Colonic mucosa (tissue), 4 donors: ENCODE results near the gene SRL. TPM values are rescaled to one million over a fixed set of nuclear protein-coding genes. Genes with fewer than 3 reads are reported as not detected.
A peak's percentile ranks its signal among the peaks of the same experiment; 100 is the strongest.

Experiments
- DNase-seq: peaks from one replicate; pipeline ENCODE4 v3.0.0-alpha.2; 2020
- H3K27ac ChIP-seq: fragments of 200-600 bp; one replicate; pipeline ENCODE4 v1.8.0; 2021
- H3K27me3 ChIP-seq: fragments of 200-600 bp; one replicate; pipeline ENCODE4 v1.8.0; 2021
- H3K36me3 ChIP-seq: fragments of 200-600 bp; one replicate; pipeline ENCODE4 v1.8.0; 2021
- H3K4me1 ChIP-seq: fragments of 200-600 bp; one replicate; pipeline ENCODE4 v1.8.0; 2021; ENCODE audit warnings: mild to moderate bottlenecking
- H3K4me3 ChIP-seq: fragments of 200-600 bp; one replicate; pipeline ENCODE4 v1.8.0; 2021
- H3K9ac ChIP-seq, 2 donors: one replicate each; pipeline ENCODE4 v1.7.0; 2013; ENCODE audit warnings: control low read depth in 2 of 2, low read depth in 2 of 2, low read length in 2 of 2
- H3K9me3 ChIP-seq: fragments of 200-600 bp; one replicate; pipeline ENCODE4 v1.8.0; 2021
- intact Hi-C: fragments of 100-400 bp; cut with DNase I; formaldehyde crosslinking; loops from one replicate; pipeline ENCODE4 v1.14.1; 2022
- total RNA-seq, 2 donors: library from RNA; stranded (reverse); fragmentation: NEBNext Ultra II Directional in 1 of 2; extraction: Animal tissue kit (Norgen Biotek cat#: 25700) in 1 of 2; gene quantifications; one replicate each; pipeline ENCODE4 v1.2.1, GENCODE V29; 2021
- TF ChIP-seq, protein P1 (sequence below): fragments of 200-600 bp; IDR thresholded peaks from one replicate; pipeline ENCODE4 v1.8.0; 2022; ENCODE audit warnings: antibody characterized with exemption, mild to moderate bottlenecking
- donor health status: healthy.
- donor health status: DM: no; HTN: no; CAD: no.
- donor health status: DM: no; HTN: no; CAD: no.

Gene SRL
- total RNA-seq, 2 donors from 2014 or later = 0.49 to 0.82 TPM

DNA sequence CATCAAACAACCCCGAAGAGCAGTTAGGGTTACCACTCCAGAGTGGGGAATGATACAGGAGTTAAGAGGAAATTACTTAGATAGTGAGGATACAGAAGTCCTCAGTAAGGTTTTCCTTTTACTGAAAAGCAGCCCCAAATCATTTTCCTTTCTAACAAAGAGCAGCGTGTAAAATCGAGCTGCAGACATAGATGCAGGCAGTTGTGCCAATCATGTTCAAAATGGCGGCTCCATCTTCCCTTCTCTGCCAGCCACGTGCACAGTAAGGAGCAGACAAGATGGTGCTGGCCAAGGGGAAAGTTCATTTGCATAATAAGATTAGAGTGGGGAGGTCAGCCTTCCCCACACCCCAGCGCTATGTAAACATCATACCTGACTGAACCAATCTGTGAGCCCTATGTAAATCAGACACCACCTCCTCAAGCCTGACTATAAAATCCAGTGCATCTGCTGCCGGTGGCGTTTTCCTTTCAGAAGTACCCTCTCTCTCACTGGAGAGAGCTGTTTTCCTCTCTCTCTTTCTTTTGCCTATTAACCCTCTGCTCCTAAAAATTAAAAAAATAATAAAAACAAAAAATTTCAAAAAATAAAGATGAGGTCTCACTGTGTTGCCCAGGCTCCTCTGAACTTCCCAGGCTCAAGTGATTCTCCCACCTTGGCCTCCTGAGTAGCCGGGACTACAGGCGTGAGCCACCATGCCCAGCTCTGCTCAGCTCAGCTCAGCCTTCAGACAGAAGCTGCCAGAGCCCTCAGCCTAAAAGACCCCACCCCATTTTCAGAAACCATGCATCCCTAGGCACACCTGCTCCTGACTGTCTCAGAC is 2.6 kb upstream of the SRL start:
- no peaks in the 10 kb centered on the region for H3K9me3 ChIP-seq
- no peak overlapping the region for H3K27ac ChIP-seq
- intact Hi-C loops = loop anchor here (5.0 kb wide), 1 partner anchor 257 kb away; no protein-coding TSS in a partner anchor
- DNase-seq = no peak
- no peaks in the 10 kb centered on the region for H3K27me3 ChIP-seq
- TF ChIP-seq, protein P1, sequence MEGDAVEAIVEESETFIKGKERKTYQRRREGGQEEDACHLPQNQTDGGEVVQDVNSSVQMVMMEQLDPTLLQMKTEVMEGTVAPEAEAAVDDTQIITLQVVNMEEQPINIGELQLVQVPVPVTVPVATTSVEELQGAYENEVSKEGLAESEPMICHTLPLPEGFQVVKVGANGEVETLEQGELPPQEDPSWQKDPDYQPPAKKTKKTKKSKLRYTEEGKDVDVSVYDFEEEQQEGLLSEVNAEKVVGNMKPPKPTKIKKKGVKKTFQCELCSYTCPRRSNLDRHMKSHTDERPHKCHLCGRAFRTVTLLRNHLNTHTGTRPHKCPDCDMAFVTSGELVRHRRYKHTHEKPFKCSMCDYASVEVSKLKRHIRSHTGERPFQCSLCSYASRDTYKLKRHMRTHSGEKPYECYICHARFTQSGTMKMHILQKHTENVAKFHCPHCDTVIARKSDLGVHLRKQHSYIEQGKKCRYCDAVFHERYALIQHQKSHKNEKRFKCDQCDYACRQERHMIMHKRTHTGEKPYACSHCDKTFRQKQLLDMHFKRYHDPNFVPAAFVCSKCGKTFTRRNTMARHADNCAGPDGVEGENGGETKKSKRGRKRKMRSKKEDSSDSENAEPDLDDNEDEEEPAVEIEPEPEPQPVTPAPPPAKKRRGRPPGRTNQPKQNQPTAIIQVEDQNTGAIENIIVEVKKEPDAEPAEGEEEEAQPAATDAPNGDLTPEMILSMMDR = no peak
- H3K4me1 ChIP-seq = no peaks in the 10 kb centered on the region
- H3K9ac ChIP-seq = no peak overlapping the region
- no peaks in the 10 kb centered on the region for H3K36me3 ChIP-seq
- no peak overlapping the region for H3K4me3 ChIP-seq

DNA sequence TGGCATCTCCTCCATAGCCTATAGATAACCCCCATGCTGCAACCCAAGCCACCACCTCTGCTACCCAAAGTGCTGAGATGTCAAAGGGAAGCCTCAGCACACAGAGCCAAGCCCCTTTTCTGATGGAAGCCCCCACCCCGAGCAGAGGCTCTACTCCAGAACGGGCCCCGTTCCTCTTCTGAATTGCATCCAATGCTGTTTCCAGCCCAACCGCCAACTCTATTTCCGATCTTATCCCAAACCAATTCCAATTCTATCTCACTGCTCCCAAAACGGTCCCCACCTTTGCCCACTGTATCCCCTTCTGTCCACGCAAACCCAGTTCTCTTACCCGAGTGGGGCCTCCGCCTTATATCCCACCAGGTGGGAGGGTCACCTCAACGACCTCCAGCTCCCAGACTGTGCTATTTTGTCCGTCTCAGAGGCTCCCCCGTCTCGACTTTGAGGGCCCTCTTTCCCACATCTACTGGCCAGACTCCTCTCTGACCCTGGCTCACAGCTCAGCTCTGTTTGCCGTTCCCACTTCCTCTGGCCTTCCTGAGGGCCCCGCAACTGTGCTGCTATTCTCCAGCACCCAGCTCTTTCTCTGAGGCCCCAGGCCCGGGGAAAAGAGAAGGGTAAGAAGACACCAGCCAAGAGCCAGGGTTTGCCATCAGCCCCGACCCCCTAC is 487 bp downstream of the SRL start:
- Histone ChIP-seq H3K36me3 (no peaks in the 10 kb centered on the region), H3K4me3 (no peak overlapping the region), H3K9ac (no peak overlapping the region), H3K9me3 (no peaks in the 10 kb centered on the region), H3K27me3 (no peaks in the 10 kb centered on the region), H3K4me1 (no peaks in the 10 kb centered on the region), H3K27ac (no peak overlapping the region)
- TF ChIP-seq, protein P1 = no peak
- no peak for DNase-seq
- intact Hi-C loops = no loop called here

DNA sequence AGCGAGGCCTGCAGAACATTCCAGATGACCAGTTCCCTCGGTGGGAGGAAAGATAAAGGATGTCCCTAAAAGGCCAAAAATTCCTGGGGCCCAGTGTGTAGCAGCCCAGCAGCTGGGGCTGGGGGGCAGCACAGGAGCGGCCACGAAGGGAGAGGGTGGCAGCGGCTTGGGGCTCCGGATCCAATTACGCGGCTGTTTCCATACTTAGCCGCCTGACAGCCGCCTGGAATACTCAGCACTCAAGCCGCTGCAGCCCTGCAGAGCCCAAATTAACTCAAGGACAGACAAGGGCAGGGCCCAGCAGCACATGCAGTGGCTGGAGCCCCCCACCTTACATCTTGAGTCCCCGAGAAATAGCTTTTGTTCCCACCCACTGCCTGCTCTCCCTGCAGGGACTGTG is 1.3 kb downstream of the SRL start:
- no peaks in the 10 kb centered on the region for H3K9me3 ChIP-seq
- DNase-seq = no peak
- no peak overlapping the region for H3K27ac ChIP-seq
- intact Hi-C loops = no loop called here
- H3K27me3 ChIP-seq = no peaks in the 10 kb centered on the region
- no peak overlapping the region for H3K9ac ChIP-seq
- TF ChIP-seq, protein P1 = no peak
- H3K4me1 ChIP-seq = no peaks in the 10 kb centered on the region
- no peaks in the 10 kb centered on the region for H3K36me3 ChIP-seq
- no peak overlapping the region for H3K4me3 ChIP-seq

DNA sequence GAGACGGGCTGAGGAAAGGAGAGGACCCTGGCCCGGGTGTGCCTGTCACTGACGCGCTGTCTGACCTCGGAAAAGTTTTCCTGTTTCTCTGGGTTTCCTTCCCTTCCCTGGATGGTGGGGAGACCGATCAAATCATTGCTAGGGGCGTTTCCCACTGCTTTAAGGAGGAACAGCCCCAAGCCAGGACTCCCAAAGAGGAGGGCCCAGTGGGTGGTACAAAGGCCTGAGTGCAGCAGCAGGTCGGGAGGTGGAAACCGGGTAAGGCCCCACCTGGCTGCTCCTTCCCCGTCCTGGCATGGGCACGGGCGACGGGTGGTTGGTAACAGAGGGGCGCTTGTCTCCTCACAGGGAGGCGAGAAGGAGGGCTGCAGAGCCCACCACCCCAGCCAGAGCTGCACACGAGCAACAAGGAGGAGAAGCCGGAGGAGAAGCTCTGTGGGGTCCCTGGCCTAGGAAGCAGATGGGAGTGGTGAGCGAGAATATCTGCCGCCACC is 2.2 kb downstream of the SRL start:
- Histone ChIP-seq H3K4me3 (no peak overlapping the region), H3K36me3 (no peaks in the 10 kb centered on the region), H3K4me1 (no peaks in the 10 kb centered on the region), H3K9me3 (no peaks in the 10 kb centered on the region), H3K27ac (no peak overlapping the region), H3K9ac (no peak overlapping the region), H3K27me3 (no peaks in the 10 kb centered on the region)
- TF ChIP-seq, protein P1 = no peak
- DNase-seq = no peak
- intact Hi-C loops = no loop called here

DNA sequence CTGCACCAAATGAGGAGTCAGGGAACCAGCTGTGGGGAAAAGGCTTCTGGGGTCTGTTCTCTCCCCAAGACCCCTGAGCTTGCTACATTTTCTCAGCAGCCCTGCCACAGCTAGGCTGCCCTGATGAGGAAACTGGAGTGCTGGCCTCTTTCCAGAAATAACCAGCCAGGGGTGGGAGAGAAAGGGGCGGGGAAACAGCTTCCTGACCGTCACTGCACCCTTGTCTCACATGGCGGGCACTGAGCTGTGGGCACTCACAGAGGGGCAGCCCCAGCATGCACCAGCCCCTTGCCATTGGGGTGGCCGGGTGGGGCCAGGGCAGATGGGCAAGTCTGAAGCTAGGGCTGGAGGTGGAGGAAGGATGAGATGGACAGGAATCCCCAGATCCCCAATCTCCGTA is 2.9 kb downstream of the SRL start:
- TF ChIP-seq, protein P1 = no peak
- H3K27ac ChIP-seq = no peak overlapping the region
- H3K4me1 ChIP-seq = no peaks in the 10 kb centered on the region
- H3K36me3 ChIP-seq = no peaks in the 10 kb centered on the region
- no peaks in the 10 kb centered on the region for H3K27me3 ChIP-seq
- H3K4me3 ChIP-seq = no peak overlapping the region
- peak overlapping the region in 1 of 2 donors; percentile 2 for H3K9ac ChIP-seq
- H3K9me3 ChIP-seq = no peaks in the 10 kb centered on the region
- no peak for DNase-seq
- intact Hi-C loops = no loop called here
